Fibroblast of skin of right quadriceps (primary cell): Measurements from ENCODE around the gene PTPRF.

Experiments
- DNase-seq: peaks from one replicate; pipeline ENCODE4 v3.0.0-alpha.2; 2013

Gene PTPRF

GRCh38 chr1:43554444-43554992 lies 23.8 kb downstream of the PTPRF start:
- DNase-seq = peak; percentile 51

- DNase-seq = no peak
Observed at GRCh38 chr1:43556782-43557181, 26.1 kb downstream of the PTPRF start.

GRCh38 chr1:43557744-43558245 lies 27.1 kb downstream of the PTPRF start:
- no peak for DNase-seq

GRCh38 chr1:43558346-43558841 lies 27.7 kb downstream of the PTPRF start:
- peak; percentile 73 for DNase-seq

- no peak for DNase-seq
Observed at GRCh38 chr1:43559714-43560113, 29.0 kb downstream of the PTPRF start.

GRCh38 chr1:43560286-43560685 lies 29.6 kb downstream of the PTPRF start:
- no peak for DNase-seq

GRCh38 chr1:43563876-43564539 lies 33.3 kb downstream of the PTPRF start:
- DNase-seq = no peak

GRCh38 chr1:43564551-43565348 lies 34.1 kb downstream of the PTPRF start:
- DNase-seq = no peak

- peak; percentile 66 for DNase-seq
Observed at GRCh38 chr1:43565600-43566360, 35.1 kb downstream of the PTPRF start.

- DNase-seq = no peak
Observed at GRCh38 chr1:43566382-43567044, 35.8 kb downstream of the PTPRF start.

- DNase-seq = no peak
Observed at GRCh38 chr1:43569175-43569574, 38.5 kb downstream of the PTPRF start.

GRCh38 chr1:43570277-43570676 lies 39.6 kb downstream of the PTPRF start:
- DNase-seq = no peak

- no peak for DNase-seq
Observed at GRCh38 chr1:43570715-43571114, 40.0 kb downstream of the PTPRF start.

GRCh38 chr1:43572084-43572483 lies 41.4 kb downstream of the PTPRF start:
- no peak for DNase-seq

- DNase-seq = no peak
Observed at GRCh38 chr1:43572538-43572937, 41.9 kb downstream of the PTPRF start.

- no peak for DNase-seq
Observed at GRCh38 chr1:43573066-43573800, 42.5 kb downstream of the PTPRF start.

GRCh38 chr1:43576521-43576920 lies 45.8 kb downstream of the PTPRF start:
- DNase-seq = no peak

GRCh38 chr1:43577655-43578542 lies 47.2 kb downstream of the PTPRF start:
- no peak for DNase-seq

- no peak for DNase-seq
Observed at GRCh38 chr1:43580039-43580438, 49.4 kb downstream of the PTPRF start.

GRCh38 chr1:43582162-43582566 lies 51.5 kb downstream of the PTPRF start:
- peak; percentile 90 for DNase-seq

GRCh38 chr1:43583058-43583457 lies 52.4 kb downstream of the PTPRF start:
- no peak for DNase-seq
